Fibroblast of mammary gland (primary cell): ENCODE results near the gene TLCD3A.
A peak's percentile ranks its signal among the peaks of the same experiment; 100 is the strongest.
"Not testable (repeated sequence)": the region's sequence is repeated elsewhere in the genome, so short reads cannot be mapped to it uniquely, and the experiment has no call there.

Experiments used
- DNase-seq: peaks from one replicate; pipeline ENCODE4 v3.0.0-alpha.2; 2010; ENCODE audit warnings: low read depth
- H3K4me3 ChIP-seq: 2 replicates; pipeline ENCODE4 v1.5.1; 2011; ENCODE audit warnings: low read depth, mild to moderate bottlenecking, low read length, moderate library complexity; ENCODE audit not compliant: control insufficient read depth
- CTCF ChIP-seq: conservative IDR thresholded peaks from 2 replicates; pipeline ENCODE4 v1.5.1; 2011; ENCODE audit warnings: low read depth, low read length, inconsistent platforms; ENCODE audit not compliant: control insufficient read depth, insufficient read depth

Gene TLCD3A

GRCh38 chr17:789160-789840 lies 56.9 kb downstream of the TLCD3A start:
- DNase-seq: no peak
- no peak overlapping the region for H3K4me3 ChIP-seq
- no peak for TF ChIP-seq CTCF

- not testable (repeated sequence) for DNase-seq
These were observed 57.8 kb downstream of the TLCD3A start for GRCh38 chr17:789931-790873.

GRCh38 chr17:790874-791247 lies 58.5 kb downstream of the TLCD3A start:
- DNase-seq, H3K4me3 ChIP-seq: not testable (repeated sequence)

More at GRCh38 chr17:789931-790873, 57.8 kb downstream of the TLCD3A start:
- H3K4me3 ChIP-seq: not testable (repeated sequence)

- TF ChIP-seq CTCF: no peak
- no peak for DNase-seq
These were observed 59.4 kb downstream of the TLCD3A start for GRCh38 chr17:791829-792228.

GRCh38 chr17:792277-792676 lies 59.9 kb downstream of the TLCD3A start:
- no peak for TF ChIP-seq CTCF
- DNase-seq: peak; percentile 27
- H3K4me3 ChIP-seq: no peak overlapping the region

More at GRCh38 chr17:791829-792228, 59.4 kb downstream of the TLCD3A start:
- no peak overlapping the region for H3K4me3 ChIP-seq
